Fibroblast of mammary gland (primary cell): ENCODE data around the gene STPG1.

ENCODE experiments used
- DNase-seq: peaks from one replicate; pipeline ENCODE4 v3.0.0-alpha.2; 2010; ENCODE audit warnings: low read depth
- H3K4me3 ChIP-seq: 2 replicates; pipeline ENCODE4 v1.5.1; 2011; ENCODE audit warnings: low read depth, mild to moderate bottlenecking, low read length, moderate library complexity; ENCODE audit not compliant: control insufficient read depth
- CTCF ChIP-seq: conservative IDR thresholded peaks from 2 replicates; pipeline ENCODE4 v1.5.1; 2011; ENCODE audit warnings: low read depth, low read length, inconsistent platforms; ENCODE audit not compliant: control insufficient read depth, insufficient read depth

The STPG1 gene

DNA sequence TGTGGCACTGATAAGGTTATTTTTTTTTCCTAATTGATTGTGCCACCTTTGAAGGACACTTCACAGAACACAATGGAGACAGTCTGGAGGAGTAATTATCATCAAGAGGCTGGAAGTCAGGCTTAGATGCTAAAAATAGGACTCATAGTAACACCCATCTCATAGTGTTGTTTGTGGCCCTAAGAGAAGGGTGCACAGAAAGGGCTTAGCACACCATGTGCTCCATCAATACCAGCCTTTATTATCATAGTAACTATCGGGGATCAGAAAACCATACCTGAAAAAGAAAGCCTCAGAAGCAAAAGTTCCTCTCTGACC, 13.9 kb upstream of the STPG1 start:
- TF ChIP-seq CTCF = no peak
- no peak for DNase-seq
- no peak overlapping the region for H3K4me3 ChIP-seq

DNA sequence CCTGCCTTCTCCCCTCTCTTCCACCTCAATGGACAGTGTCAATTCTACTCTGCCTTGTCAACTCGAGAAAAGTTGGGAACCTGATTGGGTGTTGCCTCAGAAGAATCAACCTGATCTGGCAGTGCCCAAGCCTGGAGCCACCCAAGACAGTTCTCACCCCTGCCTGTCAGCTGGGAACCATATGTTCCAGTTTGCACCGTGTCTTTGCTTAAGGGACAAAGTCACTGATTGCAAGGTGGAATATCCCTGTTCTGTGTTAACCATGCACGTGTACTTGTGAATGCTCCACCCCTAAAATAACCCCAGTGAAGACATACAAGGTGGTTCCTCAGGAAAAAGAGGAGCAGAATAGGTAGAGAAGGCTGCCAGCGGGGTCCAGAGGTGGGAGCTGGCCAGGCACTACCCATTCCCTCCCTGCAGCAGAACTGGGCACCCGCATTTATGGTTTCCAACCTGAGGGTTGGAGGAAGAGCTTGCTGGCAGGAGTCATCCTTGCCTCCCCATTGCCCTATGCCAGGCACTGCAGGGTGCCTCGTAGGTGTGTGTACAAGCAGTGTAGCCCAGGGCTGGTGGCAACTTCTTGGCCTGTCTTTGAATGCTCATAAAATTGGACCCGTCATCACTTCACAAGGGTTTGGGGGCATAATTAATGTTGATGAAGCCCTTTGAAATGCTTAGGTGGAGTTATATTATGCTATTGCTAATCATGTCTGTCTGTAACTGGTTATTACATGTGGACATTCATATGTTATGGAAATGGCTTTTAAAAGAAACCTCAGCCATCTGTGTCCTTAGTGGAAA, 13.4 kb upstream of the STPG1 start:
- no peak for TF ChIP-seq CTCF

GRCh38 chr1:24425922-24426321, 12.3 kb upstream of the STPG1 start:
- H3K4me3 ChIP-seq = no peak overlapping the region
- TF ChIP-seq CTCF = no peak
- no peak for DNase-seq

More for the DNA sequence above, 13.4 kb upstream of the STPG1 start:
- DNase-seq = no peak
- H3K4me3 ChIP-seq = no peak overlapping the region

DNA sequence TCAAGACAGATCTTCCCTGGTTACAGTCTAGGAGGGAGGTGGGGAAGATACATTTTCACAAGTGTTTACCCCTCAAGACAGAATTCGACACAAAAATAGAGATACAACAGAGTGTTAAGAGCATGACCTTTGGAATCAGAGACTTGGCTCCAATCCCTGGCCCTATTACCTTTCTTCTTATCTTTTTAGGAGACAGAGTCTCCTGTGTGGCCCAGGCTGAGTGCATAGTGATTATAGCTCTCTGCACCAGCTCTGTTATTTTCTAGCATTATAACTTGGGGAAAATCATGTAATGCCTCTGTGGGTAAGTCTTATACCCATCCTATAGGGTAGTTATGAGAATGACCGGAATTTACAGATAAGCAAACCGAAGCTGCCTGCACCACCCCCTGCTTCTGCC, 11.9 kb upstream of the STPG1 start:
- no peak overlapping the region for H3K4me3 ChIP-seq
- DNase-seq = no peak
- TF ChIP-seq CTCF = no peak

DNA sequence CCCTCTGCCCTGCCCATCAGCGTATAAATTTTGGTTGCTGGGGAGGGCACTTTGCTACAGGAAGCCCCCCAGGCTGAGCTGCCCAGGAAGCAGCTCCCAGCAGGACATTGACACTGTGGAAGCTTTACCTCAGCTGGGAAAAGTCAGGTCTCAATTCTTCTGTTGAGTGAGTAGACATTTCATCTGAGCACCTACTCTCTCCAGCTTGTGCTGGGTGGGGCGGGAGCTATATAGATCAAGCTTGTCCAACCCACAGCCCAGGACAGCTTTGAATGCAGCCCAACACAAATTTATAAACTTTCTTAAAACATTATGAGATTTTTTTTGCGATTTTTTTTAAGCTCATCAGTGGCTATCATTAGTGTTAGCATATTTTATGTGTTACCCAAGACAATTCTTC, 11.4 kb upstream of the STPG1 start:
- no peak for DNase-seq
- no peak overlapping the region for H3K4me3 ChIP-seq
- no peak for TF ChIP-seq CTCF

GRCh38 chr1:24424207-24424606, 10.6 kb upstream of the STPG1 start:
- H3K4me3 ChIP-seq = no peak overlapping the region
- TF ChIP-seq CTCF = no peak
- no peak for DNase-seq

- peak; percentile 17 for TF ChIP-seq CTCF
- no peak overlapping the region for H3K4me3 ChIP-seq
- no peak for DNase-seq
Observed at GRCh38 chr1:24421502-24421901, 7.9 kb upstream of the STPG1 start.
